H1 (cell line): ENCODE measurements around the gene TBC1D2. TPM values are rescaled to one million over a fixed set of nuclear protein-coding genes. Genes with fewer than 3 reads are reported as not detected.

Source experiments
- CTCF ChIA-PET: fragments of 300-600 bp; sonication (Branson Sonifier 250); formaldehyde crosslinking; loops from one replicate; lab custom pipeline; 2021; ENCODE audit not compliant: partially characterized antibody; lab: Charles Lee
- POLR2A ChIA-PET: fragments of 300-600 bp; sonication (Branson Sonifier 250); formaldehyde crosslinking; loops from one replicate; lab custom pipeline; 2021; ENCODE audit warnings: inconsistent platforms; ENCODE audit not compliant: partially characterized antibody; lab: Charles Lee
- DNase-seq, 2 experiments: peaks; one replicate each; pipeline versions ENCODE4 v3.0.0 to v3.0.0-alpha.2; 2010 to 2022; ENCODE audit warnings: low spot score in 2 of 2, low read depth in 1 of 2, mixed read lengths in 1 of 2
- FAIRE-seq: peaks from 2 replicates; lab custom pipeline; 2011; peaks lifted over from hg19 to GRCh38; lab: Jason Lieb, UNC
- H2AFZ ChIP-seq: 2 replicates; pipeline ENCODE4 v1.8.1; 2012; ENCODE audit warnings: low read length, inconsistent platforms
- H2AK5ac ChIP-seq: 2 replicates; pipeline ENCODE4 v1.6.1; 2013; ENCODE audit warnings: low read depth, low read length
- H2BK120ac ChIP-seq: replicated peaks from 2 replicates; pipeline ENCODE3; 2013; ENCODE audit warnings: low read depth, low read length, inconsistent platforms
- H2BK12ac ChIP-seq: 2 replicates; pipeline ENCODE4 v1.6.1; 2013; ENCODE audit warnings: low read depth, low read length
- H2BK15ac ChIP-seq: 2 replicates; pipeline ENCODE4 v1.6.1; 2013; ENCODE audit warnings: low read length
- H2BK20ac ChIP-seq: 2 replicates; pipeline ENCODE4 v1.6.1; 2013; ENCODE audit warnings: low read length
- H2BK5ac ChIP-seq: 2 replicates; pipeline ENCODE4 v1.6.1; 2013; ENCODE audit warnings: low read depth, low read length
- H3K14ac ChIP-seq: 2 replicates; pipeline ENCODE4 v1.6.1; 2013; ENCODE audit warnings: inconsistent platforms; ENCODE audit not compliant: insufficient read length
- H3K18ac ChIP-seq: 2 replicates; pipeline ENCODE4 v1.6.1; 2013; ENCODE audit warnings: low read length; ENCODE audit errors: extremely low read depth
- H3K23ac ChIP-seq: 2 replicates; pipeline ENCODE4 v1.6.1; 2013; ENCODE audit warnings: inconsistent platforms; ENCODE audit not compliant: insufficient read length
- H3K23me2 ChIP-seq: 2 replicates; pipeline ENCODE4 v1.6.1; 2013; ENCODE audit warnings: low read depth, low read length
- H3K27ac ChIP-seq: 2 replicates; pipeline ENCODE4 v1.6.1; 2011; ENCODE audit warnings: low read depth, low read length, inconsistent platforms
- H3K27me3 ChIP-seq, 4 experiments: replicated peaks in 1 of 4; 1 replicate in 1 of 4; 2 replicates in 3 of 4; pipeline versions ENCODE4 v1.6.1 to v1.8.1; 2011 to 2013; ENCODE audit warnings: low read length in 3 of 4, mild to moderate bottlenecking in 3 of 4, inconsistent platforms in 2 of 4, mixed read lengths in 2 of 4, moderate library complexity in 1 of 4; ENCODE audit not compliant: control insufficient read depth in 3 of 4, insufficient read depth in 3 of 4; ENCODE audit errors: extremely low read depth in 1 of 4
- H3K36me3 ChIP-seq, 4 experiments: 2 replicates each; pipeline versions ENCODE4 v1.6.1 to v1.8.1; 2011 to 2013; ENCODE audit warnings: mild to moderate bottlenecking in 4 of 4, low read length in 3 of 4, moderate library complexity in 2 of 4, control low read depth in 1 of 4, inconsistent platforms in 1 of 4; ENCODE audit not compliant: insufficient read depth in 4 of 4, control insufficient read depth in 2 of 4
- H3K4ac ChIP-seq: replicated peaks from 2 replicates; pipeline ENCODE3; 2013; ENCODE audit warnings: low read length, low read depth, mixed read lengths, inconsistent platforms; ENCODE audit not compliant: insufficient read length
- H3K4me1 ChIP-seq, 4 experiments: replicated peaks in 1 of 4; 1 replicate in 1 of 4; 2 replicates in 3 of 4; pipeline versions ENCODE4 v1.6.1 to v1.8.1; 2011 to 2013; ENCODE audit warnings: low read length in 3 of 4, inconsistent platforms in 2 of 4, mixed read lengths in 1 of 4; ENCODE audit not compliant: insufficient read depth in 4 of 4, control insufficient read depth in 3 of 4
- H3K4me2 ChIP-seq, 2 experiments: 2 replicates each; pipeline versions ENCODE4 v1.6.1 to v1.8.1; 2011 to 2013; ENCODE audit warnings: low read depth in 2 of 2, low read length in 2 of 2, control low read depth in 1 of 2, inconsistent platforms in 1 of 2, mild to moderate bottlenecking in 1 of 2; ENCODE audit not compliant: insufficient read depth in 1 of 2
- H3K4me3 ChIP-seq, 4 experiments: fragments of 200-600, 300-600 bp in 1 of 4; sonication (generic), shearing (Covaris generic), sonication (Bioruptor Twin) in 1 of 4; 2 replicates each; pipeline versions ENCODE4 v1.5.1 to v1.8.1; 2011 to 2016; ENCODE audit warnings: low read length in 4 of 4, low read depth in 3 of 4, control low read depth in 2 of 4, inconsistent platforms in 2 of 4, mild to moderate bottlenecking in 2 of 4, mixed read lengths in 1 of 4, moderate library complexity in 1 of 4; ENCODE audit not compliant: insufficient read depth in 2 of 4; ENCODE audit errors: extremely low read depth in 1 of 4
- H3K56ac ChIP-seq: replicated peaks from 2 replicates; pipeline ENCODE3; 2013; ENCODE audit warnings: low read depth, mild to moderate bottlenecking, mixed read lengths, low read length, inconsistent platforms; ENCODE audit not compliant: insufficient read length
- H3K79me1 ChIP-seq: 2 replicates; pipeline ENCODE4 v1.6.1; 2013; ENCODE audit warnings: low read depth, low read length, control low read depth
- H3K79me2 ChIP-seq, 2 experiments: 2 replicates each; pipeline versions ENCODE4 v1.6.1 to v1.8.1; 2012 to 2013; ENCODE audit warnings: low read length in 2 of 2, mild to moderate bottlenecking in 2 of 2, inconsistent platforms in 1 of 2; ENCODE audit not compliant: insufficient read depth in 2 of 2, control insufficient read depth in 1 of 2
- H3K9ac ChIP-seq, 4 experiments: replicated peaks in 1 of 4; 1 replicate in 1 of 4; 2 replicates in 3 of 4; pipeline versions ENCODE4 v1.6.1 to v1.8.1; 2011 to 2013; ENCODE audit warnings: low read depth in 3 of 4, low read length in 3 of 4, control low read depth in 2 of 4, mild to moderate bottlenecking in 2 of 4, moderate library complexity in 2 of 4, inconsistent platforms in 1 of 4; ENCODE audit errors: extremely low read depth in 1 of 4
- H3K9me3 ChIP-seq, 2 experiments: 2 replicates each; pipeline versions ENCODE4 v1.6.1 to v1.8.1; 2012 to 2013; ENCODE audit warnings: mild to moderate bottlenecking in 2 of 2, moderate library complexity in 2 of 2, control low read depth in 1 of 2, inconsistent platforms in 1 of 2, low read depth in 1 of 2, low read length in 1 of 2, mixed read lengths in 1 of 2; ENCODE audit not compliant: insufficient read depth in 2 of 2
- H4K20me1 ChIP-seq, 2 experiments: replicated peaks in 1 of 2; 2 replicates each; pipeline versions ENCODE3 to v1.8.1; 2011 to 2013; ENCODE audit warnings: inconsistent platforms in 2 of 2, low read length in 2 of 2, mild to moderate bottlenecking in 1 of 2; ENCODE audit not compliant: insufficient read depth in 2 of 2, control insufficient read depth in 1 of 2
- H4K5ac ChIP-seq: 2 replicates; pipeline ENCODE4 v1.6.1; 2013; ENCODE audit warnings: low read length, low read depth, mixed read lengths, inconsistent platforms; ENCODE audit not compliant: insufficient read length
- H4K8ac ChIP-seq: 2 replicates; pipeline ENCODE4 v1.8.0; 2013; ENCODE audit warnings: mild to moderate bottlenecking, moderate library complexity, low read length, inconsistent platforms; ENCODE audit not compliant: insufficient read depth; ENCODE audit errors: extremely low read depth
- H4K91ac ChIP-seq: replicated peaks from 2 replicates; pipeline ENCODE3; 2013; ENCODE audit warnings: low read length, mixed read lengths, inconsistent platforms; ENCODE audit not compliant: insufficient read length
- CHD2 ChIP-seq: IDR thresholded peaks from 2 replicates; pipeline ENCODE4 v1.6.1; 2012; ENCODE audit warnings: low read length, improper control_type of control experiment
- E2F6 ChIP-seq: IDR thresholded peaks from 2 replicates; pipeline ENCODE4 v1.6.1; 2012; ENCODE audit warnings: inconsistent platforms
- EP300 ChIP-seq, 2 experiments: IDR thresholded peaks; 1 replicate in 1 of 2; 2 replicates in 1 of 2; pipeline ENCODE4 v1.6.1; 2011 to 2012; ENCODE audit warnings: low read depth in 2 of 2, low read length in 2 of 2, mild to moderate bottlenecking in 2 of 2, borderline replicate concordance in 1 of 2, inconsistent platforms in 1 of 2, moderate library complexity in 1 of 2
- GTF2F1 ChIP-seq: IDR thresholded peaks from 2 replicates; pipeline ENCODE4 v1.6.1; 2012; ENCODE audit warnings: low read depth, low read length, improper control_type of control experiment, borderline replicate concordance
- MAX ChIP-seq: IDR thresholded peaks from 2 replicates; pipeline ENCODE4 v1.6.1; 2012; ENCODE audit warnings: inconsistent platforms
- POLR2A ChIP-seq, 2 experiments: IDR thresholded peaks; 1 replicate in 1 of 2; 2 replicates in 1 of 2; pipeline ENCODE4 v1.6.1; 2011; ENCODE audit warnings: low read depth in 2 of 2, low read length in 2 of 2, mild to moderate bottlenecking in 2 of 2; ENCODE audit errors: control extremely low read depth in 1 of 2
- RXRA ChIP-seq: IDR thresholded peaks from 2 replicates; pipeline ENCODE4 v1.6.1; 2011; ENCODE audit warnings: low read depth, mild to moderate bottlenecking, low read length, moderate library complexity; ENCODE audit not compliant: insufficient read depth
- SRF ChIP-seq: IDR thresholded peaks from 2 replicates; pipeline ENCODE4 v1.6.1; 2011; ENCODE audit warnings: mild to moderate bottlenecking, low read depth, low read length, moderate library complexity
- TAF7 ChIP-seq: optimal IDR thresholded peaks from 2 replicates; pipeline ENCODE3; 2011; ENCODE audit warnings: low read depth, mild to moderate bottlenecking, inconsistent platforms, low read length, moderate library complexity, borderline replicate concordance
- WGBS, 2 experiments: shearing (Covaris generic) in 1 of 2; methylation state at CpG; one replicate each; pipeline versions ENCODE4 v1.1.6 to v1.1.7; 2013 to 2015; ENCODE audit warnings: low lambda C conversion rate in 2 of 2, mixed read lengths in 2 of 2, inconsistent platforms in 1 of 2, low coverage in 1 of 2, missing lambda C conversion rate in 1 of 2; ENCODE audit not compliant: insufficient replicate concordance in 2 of 2, insufficient coverage in 1 of 2, insufficient read length in 1 of 2; ENCODE audit errors: extremely low coverage in 1 of 2, missing lambda C conversion rate in 1 of 2; 5-methylcytosine and 5-hydroxymethylcytosine counted together
- polyA plus RNA-seq, 7 experiments: library from polyadenylated mRNA; depleted of rRNA in 3 of 7; stranded (reverse) in 5 of 7; unstranded in 2 of 7; fragments of >200 nt in 5 of 7; fragments of 200-250 nt in 2 of 7; gene quantifications; 1 replicate in 5 of 7; 2 replicates in 1 of 7; 4 replicates in 1 of 7; pipeline versions ENCODE4 v1.2.1 to v1.2.3, GENCODE V29; 2011 to 2013; ENCODE audit warnings: missing spikeins in 2 of 7, mixed read lengths in 2 of 7
- total RNA-seq: library from RNA; stranded (reverse); fragmentation: NEBNext Ultra II Directional; extraction: Animal tissue kit (Norgen Biotek cat#: 25700); gene quantifications from 2 replicates; pipeline ENCODE4 v1.2.1, GENCODE V29; 2021
- TF ChIP-seq, protein P1 (sequence below), 3 experiments: IDR thresholded peaks; 1 replicate in 2 of 3; 2 replicates in 1 of 3; pipeline versions ENCODE4 v1.5.1 to v1.6.1; 2011; ENCODE audit warnings: low read length in 3 of 3, mild to moderate bottlenecking in 3 of 3, inconsistent platforms in 2 of 3, low read depth in 1 of 3, moderate library complexity in 1 of 3; ENCODE audit not compliant: insufficient read depth in 1 of 3; ENCODE audit errors: control extremely low read depth in 1 of 3

Gene TBC1D2
- total and polyA plus RNA-seq, 2 of the 8 experiments (the other 6 are each of a cell fraction or from before 2014, with no cell fraction given): 7.4 TPM

DNA sequence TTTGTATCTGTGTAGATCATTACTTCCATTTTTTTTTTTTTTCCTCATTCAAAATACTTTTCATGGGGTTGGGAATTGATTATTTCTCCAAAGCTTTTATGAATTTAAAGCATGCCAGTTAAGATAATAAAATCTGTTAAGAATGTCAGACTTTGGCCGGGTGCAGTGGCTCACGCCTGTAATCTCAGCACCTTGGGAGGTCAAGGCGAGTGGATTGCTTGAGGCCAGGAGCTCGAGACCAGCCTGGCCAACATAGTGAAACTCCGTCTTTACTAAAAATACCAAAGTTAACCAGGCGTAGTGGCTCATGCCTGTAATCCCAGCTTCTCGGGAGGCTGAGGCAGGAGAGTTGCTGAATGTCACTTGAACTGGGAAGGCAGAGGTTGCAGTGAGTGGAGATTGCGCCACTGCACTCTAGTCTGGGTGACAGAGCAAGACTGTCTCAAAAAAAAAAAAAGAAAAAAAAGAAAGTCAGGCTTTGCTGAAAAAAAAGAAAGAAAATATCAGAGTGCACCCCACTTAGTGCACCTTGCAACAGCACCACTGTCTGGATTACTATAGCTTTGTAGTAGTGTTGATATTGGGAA, 18.5 kb downstream of the TBC1D2 start:
- no peaks in the 10 kb centered on the region for H3K27me3 ChIP-seq
- no peak overlapping the region for H3K4me3 ChIP-seq
- H4K91ac ChIP-seq: no peak overlapping the region
- ChIA-PET POLR2A (interaction anchor here (1.2 kb wide), 1 partner anchor 19 kb away, joined by 3 read pairs; the partner anchor contains the start of gene TBC1D2), CTCF (interaction anchor here (0.7 to 6.3 kb wide), 4 partner anchors 20 to 145 kb away, joined by 5 to 45 read pairs (median 17); partner anchors contain the start of gene TBC1D2)
- no peak overlapping the region for H2BK20ac ChIP-seq
- DNase-seq (no peak), FAIRE-seq (no peak)
- no peaks in the 10 kb centered on the region for H3K36me3 ChIP-seq
- no peaks in the 10 kb centered on the region for H3K9me3 ChIP-seq
- no peak overlapping the region for H2AFZ ChIP-seq
- H3K4me2 ChIP-seq: no peak overlapping the region
- no peak overlapping the region for H2AK5ac ChIP-seq
- H2BK12ac ChIP-seq: no peak overlapping the region
- no peak overlapping the region for H4K8ac ChIP-seq
- no peaks in the 10 kb centered on the region for H3K79me1 ChIP-seq
- H3K23me2 ChIP-seq: no peaks in the 10 kb centered on the region
- no peak overlapping the region for H3K27ac ChIP-seq
- H3K56ac ChIP-seq: no peak overlapping the region
- no peak overlapping the region for H2BK120ac ChIP-seq
- no peak overlapping the region for H3K4ac ChIP-seq
- H3K14ac ChIP-seq: no peak overlapping the region
- 90% methylated on average over 8 of the region's 8 CpGs; no CpG with 5 or more reads in 1 of the 2 experiments for WGBS, 2 experiments
- H3K4me1 ChIP-seq: no peaks in the 10 kb centered on the region
- H4K5ac ChIP-seq: no peak overlapping the region
- no peaks in the 10 kb centered on the region for H4K20me1 ChIP-seq
- no peak overlapping the region for H3K18ac ChIP-seq
- H2BK5ac ChIP-seq: no peak overlapping the region
- H2BK15ac ChIP-seq: no peak overlapping the region
- H3K79me2 ChIP-seq: no peaks in the 10 kb centered on the region
- H3K9ac ChIP-seq: no peak overlapping the region
- no peak overlapping the region for H3K23ac ChIP-seq
- TF ChIP-seq SRF (no peak), EP300 (IDR thresholded peaks at IDR 0.05; ENCODE audit: borderline replicate concordance in 1 of 2, low read depth in 2 of 2, low read length in 2 of 2) (no peak), RXRA (no peak), MAX (no peak), CHD2 (no peak), GTF2F1 (no peak), E2F6 (no peak), TAF7 (no peak), POLR2A (IDR thresholded peaks at IDR 0.05; ENCODE audit: control extremely low read depth in 1 of 2, low read depth in 2 of 2, low read length in 2 of 2) (no peak)
- TF ChIP-seq, protein P1, sequence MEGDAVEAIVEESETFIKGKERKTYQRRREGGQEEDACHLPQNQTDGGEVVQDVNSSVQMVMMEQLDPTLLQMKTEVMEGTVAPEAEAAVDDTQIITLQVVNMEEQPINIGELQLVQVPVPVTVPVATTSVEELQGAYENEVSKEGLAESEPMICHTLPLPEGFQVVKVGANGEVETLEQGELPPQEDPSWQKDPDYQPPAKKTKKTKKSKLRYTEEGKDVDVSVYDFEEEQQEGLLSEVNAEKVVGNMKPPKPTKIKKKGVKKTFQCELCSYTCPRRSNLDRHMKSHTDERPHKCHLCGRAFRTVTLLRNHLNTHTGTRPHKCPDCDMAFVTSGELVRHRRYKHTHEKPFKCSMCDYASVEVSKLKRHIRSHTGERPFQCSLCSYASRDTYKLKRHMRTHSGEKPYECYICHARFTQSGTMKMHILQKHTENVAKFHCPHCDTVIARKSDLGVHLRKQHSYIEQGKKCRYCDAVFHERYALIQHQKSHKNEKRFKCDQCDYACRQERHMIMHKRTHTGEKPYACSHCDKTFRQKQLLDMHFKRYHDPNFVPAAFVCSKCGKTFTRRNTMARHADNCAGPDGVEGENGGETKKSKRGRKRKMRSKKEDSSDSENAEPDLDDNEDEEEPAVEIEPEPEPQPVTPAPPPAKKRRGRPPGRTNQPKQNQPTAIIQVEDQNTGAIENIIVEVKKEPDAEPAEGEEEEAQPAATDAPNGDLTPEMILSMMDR (IDR thresholded peaks at IDR 0.05; ENCODE audit: control extremely low read depth in 1 of 3, insufficient read depth in 1 of 3, low read depth in 1 of 3, low read length in 3 of 3): no peak
